GM12873 (cell line): ENCODE results near the gene SMYD3.
A peak's percentile ranks its signal among the peaks of the same experiment; 100 is the strongest.

ENCODE experiments used
- TF ChIP-seq, protein P1 (sequence below): IDR thresholded peaks from 2 replicates; pipeline ENCODE4 v1.5.1; 2012; ENCODE audit warnings: low read depth, mild to moderate bottlenecking, moderate library complexity, low read length, control low read depth; ENCODE audit not compliant: insufficient read depth; ENCODE audit errors: missing control alignments

Gene SMYD3

DNA sequence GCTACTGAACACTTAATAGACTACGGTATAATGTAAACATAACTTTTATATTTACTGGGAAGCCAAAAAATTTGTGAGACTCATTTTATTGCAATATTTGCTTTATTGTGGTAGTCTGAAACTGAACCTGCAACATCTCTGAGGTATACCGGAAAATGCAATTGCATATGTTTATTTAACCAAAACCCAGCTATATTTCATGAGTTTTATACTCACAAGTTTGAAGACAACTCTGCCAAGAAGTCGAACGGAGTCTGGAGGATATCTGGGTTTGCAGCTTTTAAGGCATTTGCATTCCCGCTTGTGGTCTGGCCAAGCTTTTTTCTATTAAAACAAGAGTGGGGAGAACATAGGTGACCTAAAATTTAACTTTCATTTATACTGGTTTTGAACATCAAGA, 171.9 kb downstream of the SMYD3 start:
- TF ChIP-seq, protein P1, sequence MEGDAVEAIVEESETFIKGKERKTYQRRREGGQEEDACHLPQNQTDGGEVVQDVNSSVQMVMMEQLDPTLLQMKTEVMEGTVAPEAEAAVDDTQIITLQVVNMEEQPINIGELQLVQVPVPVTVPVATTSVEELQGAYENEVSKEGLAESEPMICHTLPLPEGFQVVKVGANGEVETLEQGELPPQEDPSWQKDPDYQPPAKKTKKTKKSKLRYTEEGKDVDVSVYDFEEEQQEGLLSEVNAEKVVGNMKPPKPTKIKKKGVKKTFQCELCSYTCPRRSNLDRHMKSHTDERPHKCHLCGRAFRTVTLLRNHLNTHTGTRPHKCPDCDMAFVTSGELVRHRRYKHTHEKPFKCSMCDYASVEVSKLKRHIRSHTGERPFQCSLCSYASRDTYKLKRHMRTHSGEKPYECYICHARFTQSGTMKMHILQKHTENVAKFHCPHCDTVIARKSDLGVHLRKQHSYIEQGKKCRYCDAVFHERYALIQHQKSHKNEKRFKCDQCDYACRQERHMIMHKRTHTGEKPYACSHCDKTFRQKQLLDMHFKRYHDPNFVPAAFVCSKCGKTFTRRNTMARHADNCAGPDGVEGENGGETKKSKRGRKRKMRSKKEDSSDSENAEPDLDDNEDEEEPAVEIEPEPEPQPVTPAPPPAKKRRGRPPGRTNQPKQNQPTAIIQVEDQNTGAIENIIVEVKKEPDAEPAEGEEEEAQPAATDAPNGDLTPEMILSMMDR, result no peak

DNA sequence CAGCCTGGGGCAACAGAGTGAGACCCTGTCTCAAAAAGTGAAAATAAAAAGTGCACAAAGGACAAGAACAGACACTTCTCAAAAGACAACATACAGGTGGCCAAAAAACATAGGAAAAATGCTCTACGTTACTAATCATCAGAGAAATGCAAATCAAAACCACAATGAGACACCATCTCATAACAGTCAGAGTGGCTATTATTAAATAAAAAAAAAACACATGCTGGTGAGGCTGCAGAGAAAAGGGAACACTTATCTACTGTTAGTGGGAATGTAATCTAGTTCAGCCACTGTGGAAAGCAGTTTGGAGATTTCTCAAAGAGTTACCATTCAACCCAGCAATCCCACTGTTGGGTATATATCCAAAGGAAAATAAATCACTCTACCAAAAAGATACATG, 173.2 kb downstream of the SMYD3 start:
- TF ChIP-seq, protein P1, result no peak

DNA sequence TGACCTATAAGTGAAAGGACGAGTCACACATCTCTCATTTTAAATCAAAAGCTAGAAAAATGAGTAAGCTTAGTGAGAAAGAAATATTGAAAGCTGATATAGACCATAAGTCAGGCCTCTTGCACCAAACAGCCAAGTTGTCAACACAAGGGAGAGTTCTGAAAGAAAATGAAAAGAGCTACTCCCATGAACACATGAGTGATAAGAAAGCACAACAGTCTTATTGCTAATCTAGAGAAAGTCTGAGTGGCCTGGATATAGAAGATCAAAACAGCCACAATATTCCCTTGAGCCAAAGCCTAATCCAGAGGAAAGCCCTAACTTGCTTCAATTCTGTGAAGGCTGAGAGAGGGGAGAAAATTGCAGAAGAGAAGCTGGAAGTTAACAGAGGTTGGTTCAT, 175.0 kb downstream of the SMYD3 start:
- TF ChIP-seq, protein P1, result no peak

DNA sequence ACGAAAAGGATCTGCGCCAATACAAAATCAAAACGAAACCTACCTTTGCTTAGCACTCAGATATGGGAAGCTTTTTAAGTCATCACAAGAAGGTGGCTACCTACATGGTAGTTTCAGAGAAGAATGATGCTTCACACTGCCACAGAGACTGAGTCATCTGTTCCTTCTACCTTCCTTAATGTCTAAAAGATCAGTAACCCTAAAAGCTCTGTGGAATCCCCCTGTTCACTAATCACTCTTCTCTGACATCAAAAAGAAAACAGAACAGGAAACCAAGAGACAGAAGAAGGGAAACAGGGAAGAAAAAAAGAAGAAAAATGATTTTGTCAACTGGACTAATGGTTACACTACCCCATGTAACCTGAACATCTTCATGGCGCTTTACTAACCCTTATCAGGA, 177.2 kb downstream of the SMYD3 start:
- TF ChIP-seq, protein P1, result peak; percentile 35

DNA sequence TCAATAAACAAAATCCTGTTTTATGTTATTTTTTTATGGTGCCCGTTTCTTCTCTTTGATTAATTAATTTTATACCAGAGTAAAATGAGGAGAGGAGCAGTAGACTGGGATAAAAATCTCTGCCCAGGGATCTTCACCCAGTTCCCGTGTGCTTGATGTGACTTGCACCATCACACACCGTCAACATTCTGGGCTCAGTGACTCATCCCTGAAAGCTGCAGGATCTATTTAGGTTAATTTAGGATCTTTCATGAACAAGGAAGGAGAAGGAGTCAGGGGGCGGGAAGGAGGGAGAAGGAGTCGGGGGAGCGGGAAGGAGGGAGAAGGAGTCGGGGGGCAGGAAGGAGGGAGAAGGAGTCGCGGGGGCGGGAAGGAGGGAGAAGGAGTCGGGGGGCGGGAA, 182.4 kb downstream of the SMYD3 start:
- TF ChIP-seq, protein P1, result no peak

DNA sequence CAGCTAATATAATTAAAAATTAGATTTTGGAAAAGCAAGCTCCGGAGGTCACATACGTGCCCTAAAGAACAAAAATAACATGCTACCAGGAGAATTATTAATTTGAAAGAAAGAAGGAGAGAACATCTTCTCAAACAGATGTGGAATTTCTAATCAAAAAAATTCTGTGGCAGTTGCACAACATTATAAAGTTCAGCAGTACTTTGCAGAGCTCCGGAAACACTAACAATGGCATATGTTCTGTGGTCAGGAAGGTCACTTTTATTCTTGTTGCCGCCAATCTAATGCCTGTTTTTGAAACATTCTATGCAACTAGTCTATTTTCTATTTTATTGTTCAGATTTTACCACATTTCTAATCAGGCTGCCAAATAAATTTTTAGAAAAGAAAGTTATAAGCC, 186.8 kb downstream of the SMYD3 start:
- TF ChIP-seq, protein P1, result no peak

DNA sequence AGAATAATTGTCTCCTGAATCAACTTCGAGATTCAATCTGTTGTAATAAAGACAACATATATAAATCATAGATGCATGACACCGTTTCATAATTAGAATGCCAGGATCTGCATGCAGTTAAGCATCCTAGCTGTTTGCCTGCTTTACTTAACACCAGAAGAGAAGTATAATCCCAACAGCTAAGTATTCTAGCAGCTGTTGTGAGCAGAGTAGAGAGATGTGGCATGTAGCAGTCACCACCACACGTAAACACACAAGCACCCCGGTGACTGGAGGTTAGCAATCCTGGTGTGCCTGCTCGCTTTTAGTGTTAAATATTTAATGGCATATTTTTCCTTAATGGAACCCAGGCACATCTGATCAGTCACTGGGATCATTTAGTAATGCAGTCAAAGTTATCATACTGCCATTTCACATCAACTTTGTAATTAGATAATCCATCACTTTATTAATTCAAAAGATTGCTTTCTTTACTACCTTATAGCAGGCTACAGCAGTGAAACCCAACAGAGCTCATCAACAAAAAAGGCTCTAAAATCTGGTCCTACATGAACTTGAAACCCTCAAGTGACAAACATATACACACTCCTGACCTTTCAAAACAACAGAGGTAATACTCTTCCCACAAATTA, 187.9 kb downstream of the SMYD3 start:
- TF ChIP-seq, protein P1, result no peak

DNA sequence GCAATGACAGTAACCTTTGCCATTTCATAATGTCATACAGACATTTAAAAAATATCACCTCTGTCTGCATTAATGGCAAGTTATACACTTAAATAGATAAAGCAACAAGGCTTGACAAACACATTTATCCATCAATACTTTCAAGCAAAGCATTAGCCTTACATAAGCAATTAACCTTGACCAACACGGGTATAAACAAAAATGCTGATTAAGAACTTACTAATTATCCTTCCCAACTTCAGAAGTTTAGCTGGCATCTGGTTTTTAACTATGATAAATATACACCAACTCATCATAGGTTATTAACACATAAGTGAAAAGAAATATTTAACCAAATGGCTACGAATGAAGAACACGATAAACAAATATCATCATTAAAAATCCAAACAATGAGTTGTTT, 188.5 kb downstream of the SMYD3 start:
- TF ChIP-seq, protein P1, result no peak
